GM12878 (cell line): ENCODE results near the gene CD86. TPM values are rescaled to one million over a fixed set of nuclear protein-coding genes. Genes with fewer than 3 reads are reported as not detected.

Source experiments
- ATF7 ChIP-seq: fragments of 450-650 bp; IDR thresholded peaks from 2 replicates; pipeline ENCODE4 v1.6.1; 2016; ENCODE audit warnings: low read depth, mild to moderate bottlenecking
- BCL11A ChIP-seq: IDR thresholded peaks from 2 replicates; pipeline ENCODE4 v1.6.1; 2011; ENCODE audit warnings: low read depth, low read length
- CBX5 ChIP-seq: sonication (generic); IDR thresholded peaks from 2 replicates; pipeline ENCODE4 v1.6.1; 2016; ENCODE audit warnings: low read depth, moderate library complexity, mild to moderate bottlenecking, inconsistent platforms
- EED ChIP-seq: sonication (generic); IDR thresholded peaks from 2 replicates; pipeline ENCODE4 v1.6.1; 2016; ENCODE audit warnings: antibody characterized with exemption, low read depth
- EP300 ChIP-seq, 2 experiments: fragments of 150-350 bp in 1 of 2; IDR thresholded peaks; 2 replicates each; pipeline ENCODE4 v1.6.1; 2011 to 2012; ENCODE audit warnings: low read depth in 2 of 2, low read length in 2 of 2, borderline replicate concordance in 1 of 2, improper control_type of control experiment in 1 of 2, inconsistent platforms in 1 of 2; ENCODE audit not compliant: control insufficient read depth in 1 of 2
- FOS ChIP-seq: IDR thresholded peaks from 3 replicates; pipeline ENCODE4 v1.6.1; 2011; ENCODE audit warnings: borderline replicate concordance; ENCODE audit not compliant: insufficient read length; ENCODE audit errors: extremely low read depth
- HCFC1 ChIP-seq: fragments of 150-350 bp; IDR thresholded peaks from 2 replicates; pipeline ENCODE4 v1.6.1; 2014; ENCODE audit warnings: low read length
- HDAC6 ChIP-seq: fragments of 200-600 bp; sonication (generic); IDR thresholded peaks from one replicate; pipeline ENCODE4 v1.8.0; 2017; ENCODE audit warnings: antibody characterized with exemption; ENCODE audit not compliant: unreplicated experiment
- MEF2B ChIP-seq: fragments of 450-650 bp; IDR thresholded peaks from 2 replicates; pipeline ENCODE4 v1.6.1; 2018; ENCODE audit warnings: mild to moderate bottlenecking, moderate library complexity; ENCODE audit not compliant: partially characterized antibody, poor library complexity, severe bottlenecking
- MXI1 ChIP-seq: fragments of 150-350 bp; IDR thresholded peaks from 2 replicates; pipeline ENCODE4 v1.6.1; 2011; ENCODE audit warnings: low read depth, mild to moderate bottlenecking, inconsistent platforms, low read length, improper control_type of control experiment
- NR2F1 ChIP-seq: fragments of 450-650 bp; conservative IDR thresholded peaks from 2 replicates; pipeline ENCODE4 v1.6.1; 2017; ENCODE audit warnings: mild to moderate bottlenecking
- PAX5 ChIP-seq: IDR thresholded peaks from 2 replicates; pipeline ENCODE4 v1.6.1; 2011; ENCODE audit warnings: low read depth, low read length, borderline replicate concordance
- PML ChIP-seq: IDR thresholded peaks from 2 replicates; pipeline ENCODE4 v1.6.1; 2012; ENCODE audit warnings: low read length, inconsistent platforms
- RELA ChIP-seq: fragments of 450-650 bp; IDR thresholded peaks from 2 replicates; pipeline ENCODE4 v1.8.0; 2014; ENCODE audit warnings: borderline replicate concordance; ENCODE audit not compliant: partially characterized antibody
- SREBF2 ChIP-seq: IDR thresholded peaks from 2 replicates; pipeline ENCODE4 v1.6.1; 2012; ENCODE audit warnings: mild to moderate bottlenecking, low read length
- SUPT20H ChIP-seq: IDR thresholded peaks from 2 replicates; pipeline ENCODE4 v1.6.1; 2011; ENCODE audit warnings: low read depth, mild to moderate bottlenecking, low read length, moderate library complexity, borderline replicate concordance; ENCODE audit not compliant: control insufficient read depth
- SUZ12 ChIP-seq: fragments of 200-600 bp; sonication (generic); IDR thresholded peaks from one replicate; pipeline ENCODE4 v1.6.1; 2018; ENCODE audit warnings: antibody characterized with exemption, mild to moderate bottlenecking; ENCODE audit not compliant: unreplicated experiment
- TBL1XR1 ChIP-seq: IDR thresholded peaks from 2 replicates; pipeline ENCODE4 v1.6.1; 2012; ENCODE audit warnings: low read depth, low read length, improper control_type of control experiment
- ZNF24 ChIP-seq: fragments of 450-650 bp; IDR thresholded peaks from 2 replicates; pipeline ENCODE4 v1.6.1; 2017; ENCODE audit warnings: antibody characterized with exemption, mild to moderate bottlenecking
- polyA plus RNA-seq, 11 experiments: library from polyadenylated mRNA; depleted of rRNA in 4 of 11; unstranded in 6 of 11; stranded (reverse) in 5 of 11; fragments of >200 nt; fragmentation: Nextera tagmentation in 4 of 11; fragmentation: Illumina TruSeq in 1 of 11; extraction: Ambion mirVana in 4 of 11; extraction: Trizol in 1 of 11; gene quantifications; 1 replicate in 1 of 11; 2 replicates in 10 of 11; pipeline versions ENCODE4 v1.2.1 to v1.2.3, GENCODE V29; 2011 to 2016; ENCODE audit warnings: inconsistent platforms in 2 of 11, missing spikeins in 2 of 11, low read depth in 1 of 11
- total RNA-seq, 4 experiments: library from RNA; depleted of rRNA in 3 of 4; stranded (reverse); fragments of >200 nt in 3 of 4; fragmentation: Illumina TruSeq in 1 of 4; extraction: Trizol in 1 of 4; gene quantifications; 2 replicates each; pipeline versions ENCODE4 v1.2.1 to v1.2.3, GENCODE V29; 2013 to 2021
- TF ChIP-seq, protein P1 (sequence below): IDR thresholded peaks from 2 replicates; pipeline ENCODE4 v1.6.1; 2012; ENCODE audit warnings: low read length, inconsistent platforms
- TF ChIP-seq, protein P2 (sequence below): fragments of 450-650 bp; IDR thresholded peaks from 2 replicates; pipeline ENCODE4 v1.6.1; 2017; ENCODE audit warnings: mild to moderate bottlenecking, moderate library complexity
- TF ChIP-seq, protein P3 (sequence below): IDR thresholded peaks from 2 replicates; pipeline ENCODE4 v1.6.1; 2011; ENCODE audit warnings: mild to moderate bottlenecking, low read depth, low read length, moderate library complexity; ENCODE audit not compliant: insufficient replicate concordance

Gene CD86
- total and polyA plus RNA-seq, 10 of the 15 experiments (the other 5 are each of a cell fraction or from before 2014, with no cell fraction given): 40.9 to 100 (median 55.5) TPM

DNA sequence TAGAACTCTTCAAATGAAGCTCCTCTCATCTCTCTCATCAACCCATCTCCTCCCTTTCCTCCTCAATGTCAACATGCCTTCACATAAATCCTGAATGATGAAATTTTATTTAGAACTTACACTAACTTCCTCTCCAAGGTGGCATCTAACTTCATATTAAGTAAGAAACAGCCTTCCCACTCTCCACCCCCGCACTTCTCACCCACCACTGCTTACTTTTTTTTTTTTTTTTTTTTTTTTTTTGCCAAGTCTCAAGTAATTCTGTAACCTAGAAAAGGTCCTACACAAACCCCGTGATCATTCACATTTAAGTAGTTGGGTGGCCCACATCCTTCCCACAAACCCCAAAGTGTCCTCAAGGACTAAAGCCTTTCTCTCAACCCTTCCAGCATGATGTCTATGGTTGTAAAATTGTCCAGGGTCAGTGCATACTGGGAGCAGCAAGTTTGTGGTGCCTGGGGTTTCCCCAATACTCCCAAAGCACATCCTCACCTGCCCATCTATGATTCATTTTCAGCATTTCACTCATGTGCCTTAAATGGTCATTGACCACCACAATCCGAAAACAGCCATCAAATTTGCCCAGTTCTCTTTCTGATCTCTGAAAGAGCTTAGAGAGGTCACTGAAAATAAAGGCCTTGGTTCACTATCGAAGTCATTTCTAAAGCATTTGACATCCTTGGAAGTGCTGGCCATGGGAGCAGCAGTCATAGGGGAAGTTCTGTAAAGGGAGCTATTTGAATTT is 47.2 kb downstream of the CD86 start (continued):
- peak; percentile 86 to 93; a peak in 3 of 4 replicates for TF ChIP-seq EP300 (IDR thresholded peaks at IDR 0.05; ENCODE audit: borderline replicate concordance in 1 of 2, control insufficient read depth in 1 of 2, low read depth in 2 of 2, low read length in 2 of 2)
- peak; percentile 86; the same call in 1 of the 2 replicates for TF ChIP-seq PAX5
- TF ChIP-seq ZNF24: no peak
- peak; percentile 76; the same call in 1 of the 2 replicates for TF ChIP-seq PML
- TF ChIP-seq RELA: peak; percentile 97
- no peak for TF ChIP-seq HDAC6
- peak; percentile 68 for TF ChIP-seq ATF7
- TF ChIP-seq SUZ12: no peak
- peak; percentile 97 for TF ChIP-seq EED
- no peak for TF ChIP-seq HCFC1
- no peak for TF ChIP-seq SUPT20H
- TF ChIP-seq, protein P1, sequence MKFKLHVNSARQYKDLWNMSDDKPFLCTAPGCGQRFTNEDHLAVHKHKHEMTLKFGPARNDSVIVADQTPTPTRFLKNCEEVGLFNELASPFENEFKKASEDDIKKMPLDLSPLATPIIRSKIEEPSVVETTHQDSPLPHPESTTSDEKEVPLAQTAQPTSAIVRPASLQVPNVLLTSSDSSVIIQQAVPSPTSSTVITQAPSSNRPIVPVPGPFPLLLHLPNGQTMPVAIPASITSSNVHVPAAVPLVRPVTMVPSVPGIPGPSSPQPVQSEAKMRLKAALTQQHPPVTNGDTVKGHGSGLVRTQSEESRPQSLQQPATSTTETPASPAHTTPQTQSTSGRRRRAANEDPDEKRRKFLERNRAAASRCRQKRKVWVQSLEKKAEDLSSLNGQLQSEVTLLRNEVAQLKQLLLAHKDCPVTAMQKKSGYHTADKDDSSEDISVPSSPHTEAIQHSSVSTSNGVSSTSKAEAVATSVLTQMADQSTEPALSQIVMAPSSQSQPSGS: peak; percentile 96
- peak; percentile 86 for TF ChIP-seq MEF2B
- no peak for TF ChIP-seq MXI1
- TF ChIP-seq, protein P2, sequence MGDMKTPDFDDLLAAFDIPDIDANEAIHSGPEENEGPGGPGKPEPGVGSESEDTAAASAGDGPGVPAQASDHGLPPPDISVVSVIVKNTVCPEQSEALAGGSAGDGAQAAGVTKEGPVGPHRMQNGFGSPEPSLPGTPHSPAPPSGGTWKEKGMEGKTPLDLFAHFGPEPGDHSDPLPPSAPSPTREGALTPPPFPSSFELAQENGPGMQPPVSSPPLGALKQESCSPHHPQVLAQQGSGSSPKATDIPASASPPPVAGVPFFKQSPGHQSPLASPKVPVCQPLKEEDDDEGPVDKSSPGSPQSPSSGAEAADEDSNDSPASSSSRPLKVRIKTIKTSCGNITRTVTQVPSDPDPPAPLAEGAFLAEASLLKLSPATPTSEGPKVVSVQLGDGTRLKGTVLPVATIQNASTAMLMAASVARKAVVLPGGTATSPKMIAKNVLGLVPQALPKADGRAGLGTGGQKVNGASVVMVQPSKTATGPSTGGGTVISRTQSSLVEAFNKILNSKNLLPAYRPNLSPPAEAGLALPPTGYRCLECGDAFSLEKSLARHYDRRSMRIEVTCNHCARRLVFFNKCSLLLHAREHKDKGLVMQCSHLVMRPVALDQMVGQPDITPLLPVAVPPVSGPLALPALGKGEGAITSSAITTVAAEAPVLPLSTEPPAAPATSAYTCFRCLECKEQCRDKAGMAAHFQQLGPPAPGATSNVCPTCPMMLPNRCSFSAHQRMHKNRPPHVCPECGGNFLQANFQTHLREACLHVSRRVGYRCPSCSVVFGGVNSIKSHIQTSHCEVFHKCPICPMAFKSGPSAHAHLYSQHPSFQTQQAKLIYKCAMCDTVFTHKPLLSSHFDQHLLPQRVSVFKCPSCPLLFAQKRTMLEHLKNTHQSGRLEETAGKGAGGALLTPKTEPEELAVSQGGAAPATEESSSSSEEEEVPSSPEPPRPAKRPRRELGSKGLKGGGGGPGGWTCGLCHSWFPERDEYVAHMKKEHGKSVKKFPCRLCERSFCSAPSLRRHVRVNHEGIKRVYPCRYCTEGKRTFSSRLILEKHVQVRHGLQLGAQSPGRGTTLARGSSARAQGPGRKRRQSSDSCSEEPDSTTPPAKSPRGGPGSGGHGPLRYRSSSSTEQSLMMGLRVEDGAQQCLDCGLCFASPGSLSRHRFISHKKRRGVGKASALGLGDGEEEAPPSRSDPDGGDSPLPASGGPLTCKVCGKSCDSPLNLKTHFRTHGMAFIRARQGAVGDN: peak; percentile 71
- TF ChIP-seq, protein P3, sequence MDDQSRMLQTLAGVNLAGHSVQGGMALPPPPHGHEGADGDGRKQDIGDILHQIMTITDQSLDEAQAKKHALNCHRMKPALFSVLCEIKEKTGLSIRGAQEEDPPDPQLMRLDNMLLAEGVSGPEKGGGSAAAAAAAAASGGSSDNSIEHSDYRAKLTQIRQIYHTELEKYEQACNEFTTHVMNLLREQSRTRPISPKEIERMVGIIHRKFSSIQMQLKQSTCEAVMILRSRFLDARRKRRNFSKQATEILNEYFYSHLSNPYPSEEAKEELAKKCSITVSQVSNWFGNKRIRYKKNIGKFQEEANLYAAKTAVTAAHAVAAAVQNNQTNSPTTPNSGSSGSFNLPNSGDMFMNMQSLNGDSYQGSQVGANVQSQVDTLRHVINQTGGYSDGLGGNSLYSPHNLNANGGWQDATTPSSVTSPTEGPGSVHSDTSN: no peak
- TF ChIP-seq NR2F1: peak; percentile 91
- no peak for TF ChIP-seq SREBF2
- peak; percentile 68 for TF ChIP-seq CBX5
- TF ChIP-seq TBL1XR1: peak; percentile 68
- TF ChIP-seq FOS: no peak
- TF ChIP-seq BCL11A: peak; percentile 91
